IMR-90 (cell line): ENCODE data around the gene PCDHGC5. TPM values are rescaled to one million over a fixed set of nuclear protein-coding genes. Genes with fewer than 3 reads are reported as not detected.

Experiments used
- ATAC-seq: fragments of 200-7000 bp; cut with Tn5 transposase; 2 replicates; pipeline ENCODE4 v1.9.1; 2020; ENCODE audit warnings: low read depth, mild to moderate bottlenecking, moderate library complexity
- BruUV-seq: library from RNA; stranded (reverse); fragments of 400-500 nt; replicated peaks from 2 replicates; lab custom pipeline; 2021; lab: Mats Ljungman, UMichigan
- CTCF ChIA-PET: fragments of 300-600 bp; formaldehyde crosslinking; extraction: SDS; loops from one replicate; lab custom pipeline; 2021; ENCODE audit warnings: antibody characterized with exemption; lab: Yijun Ruan, JAX
- POLR2A ChIA-PET: fragments of 300-600 bp; sonication (Branson Sonifier 250); formaldehyde crosslinking; loops from one replicate; lab custom pipeline; 2022; ENCODE audit warnings: antibody characterized with exemption; ENCODE audit not compliant: unreplicated experiment; lab: Charles Lee
- DNase-seq: peaks from one replicate; pipeline ENCODE4 v3.0.0; 2013
- H2AFZ ChIP-seq: replicated peaks from 2 replicates; pipeline ENCODE3; 2013; ENCODE audit warnings: low read length, mild to moderate bottlenecking; ENCODE audit not compliant: poor library complexity
- H2AK5ac ChIP-seq: 2 replicates; pipeline ENCODE4 v1.6.1; 2013; ENCODE audit warnings: low read depth, low read length, inconsistent platforms
- H2AK9ac ChIP-seq: replicated peaks from 2 replicates; pipeline ENCODE3; 2013; ENCODE audit warnings: mild to moderate bottlenecking, low read depth, low read length, moderate library complexity; ENCODE audit not compliant: poor library complexity
- H2BK120ac ChIP-seq: 2 replicates; pipeline ENCODE4 v1.6.1; 2013; ENCODE audit warnings: low read depth, low read length, inconsistent platforms
- H2BK15ac ChIP-seq: 3 replicates; pipeline ENCODE4 v1.6.1; 2013; ENCODE audit warnings: low read depth, low read length, inconsistent platforms
- H2BK20ac ChIP-seq: 2 replicates; pipeline ENCODE4 v1.6.1; 2013; ENCODE audit warnings: low read depth, mild to moderate bottlenecking, inconsistent platforms, low read length, moderate library complexity
- H2BK5ac ChIP-seq: 2 replicates; pipeline ENCODE4 v1.6.1; 2013; ENCODE audit warnings: mild to moderate bottlenecking, low read depth, low read length, inconsistent platforms; ENCODE audit not compliant: poor library complexity, severe bottlenecking
- H3K14ac ChIP-seq: replicated peaks from 2 replicates; pipeline ENCODE4 v1.6.1; 2013; ENCODE audit warnings: low read depth, low read length, inconsistent platforms
- H3K18ac ChIP-seq: 2 replicates; pipeline ENCODE4 v1.6.1; 2013; ENCODE audit warnings: low read depth, low read length, control low read depth
- H3K23ac ChIP-seq: 2 replicates; pipeline ENCODE4 v1.6.1; 2013; ENCODE audit warnings: low read depth, low read length, inconsistent platforms
- H3K27ac ChIP-seq: 2 replicates; pipeline ENCODE4 v1.5.1; 2013; ENCODE audit warnings: mild to moderate bottlenecking, control low read depth, low read length; ENCODE audit not compliant: insufficient read depth
- H3K27me3 ChIP-seq: 2 replicates; pipeline ENCODE4 v1.6.1; 2013; ENCODE audit warnings: low read length; ENCODE audit not compliant: control insufficient read depth, insufficient read depth
- H3K36me3 ChIP-seq: 2 replicates; pipeline ENCODE4 v1.6.1; 2013; ENCODE audit warnings: low read length, mixed read lengths; ENCODE audit not compliant: control insufficient read depth, insufficient read depth
- H3K4ac ChIP-seq: 2 replicates; pipeline ENCODE4 v1.6.1; 2013; ENCODE audit warnings: low read depth, low read length, inconsistent platforms
- H3K4me1 ChIP-seq: 2 replicates; pipeline ENCODE4 v1.6.1; 2013; ENCODE audit warnings: low read length, mixed read lengths; ENCODE audit not compliant: control insufficient read depth, insufficient read depth
- H3K4me2 ChIP-seq: 2 replicates; pipeline ENCODE4 v1.6.1; 2013; ENCODE audit warnings: low read depth, mild to moderate bottlenecking, control low read depth, low read length, moderate library complexity
- H3K4me3 ChIP-seq: 2 replicates; pipeline ENCODE4 v1.5.1; 2013; ENCODE audit warnings: low read depth, mild to moderate bottlenecking, control low read depth, low read length, moderate library complexity; ENCODE audit not compliant: insufficient read depth
- H3K56ac ChIP-seq: 2 replicates; pipeline ENCODE4 v1.6.1; 2013; ENCODE audit warnings: low read length, inconsistent platforms; ENCODE audit not compliant: insufficient read depth; ENCODE audit errors: extremely low read depth
- H3K79me1 ChIP-seq, 2 experiments: 2 replicates each; pipeline ENCODE4 v1.6.1; 2013; ENCODE audit warnings: low read length in 2 of 2, inconsistent platforms in 1 of 2, low read depth in 1 of 2
- H3K9ac ChIP-seq: 2 replicates; pipeline ENCODE4 v1.6.1; 2013; ENCODE audit warnings: low read depth, low read length, control low read depth
- H3K9me1 ChIP-seq: 2 replicates; pipeline ENCODE4 v1.6.1; 2013; ENCODE audit warnings: low read length, inconsistent platforms; ENCODE audit not compliant: insufficient read depth
- H3K9me3 ChIP-seq: 2 replicates; pipeline ENCODE4 v1.6.1; 2013; ENCODE audit warnings: low read length; ENCODE audit not compliant: control insufficient read depth, insufficient read depth
- H4K20me1 ChIP-seq: 2 replicates; pipeline ENCODE4 v1.6.1; 2013; ENCODE audit warnings: low read length, inconsistent platforms; ENCODE audit not compliant: insufficient read depth
- H4K5ac ChIP-seq: 2 replicates; pipeline ENCODE4 v1.6.1; 2013; ENCODE audit warnings: mild to moderate bottlenecking, low read depth, low read length, control low read depth
- H4K8ac ChIP-seq, 2 experiments: 2 replicates each; pipeline ENCODE4 v1.6.1; 2013; ENCODE audit warnings: low read depth in 2 of 2, low read length in 2 of 2, control low read depth in 1 of 2, inconsistent platforms in 1 of 2
- H4K91ac ChIP-seq: 2 replicates; pipeline ENCODE4 v1.6.1; 2013; ENCODE audit warnings: low read depth, low read length, inconsistent platforms; ENCODE audit not compliant: insufficient read depth
- CHD1 ChIP-seq: IDR thresholded peaks from 2 replicates; pipeline ENCODE4 v1.6.1; 2012; ENCODE audit warnings: low read depth, low read length, improper control_type of control experiment
- FOS ChIP-seq: fragments of 150-350 bp; IDR thresholded peaks from 2 replicates; pipeline ENCODE4 v1.6.1; 2016; ENCODE audit warnings: low read depth, low read length
- MXI1 ChIP-seq: IDR thresholded peaks from 2 replicates; pipeline ENCODE4 v1.6.1; 2012; ENCODE audit warnings: low read depth, mild to moderate bottlenecking, low read length, moderate library complexity, borderline replicate concordance
- WGBS, 2 experiments: methylation state at CpG; one replicate each; pipeline versions ENCODE4 v1.1.5 to v1.1.7; 2013; ENCODE audit warnings: missing lambda C conversion rate in 2 of 2; ENCODE audit not compliant: insufficient read length in 1 of 2; ENCODE audit errors: extremely low coverage in 2 of 2; 5-methylcytosine and 5-hydroxymethylcytosine counted together
- dilution Hi-C: fragments of 300-500 bp; cut with HindIII; formaldehyde crosslinking; loops from one replicate; pipeline ENCODE4 v1.14.3; 2018; ENCODE audit warnings: low sequenced_read_pairs; ENCODE audit not compliant: unreplicated experiment
- in situ Hi-C: fragments of 300-500 bp; cut with MboI; formaldehyde crosslinking; loops from 3 replicates; pipeline ENCODE4 v1.14.3; 2019; ENCODE audit warnings: low sequenced_read_pairs, inconsistent platforms, mixed read lengths
- intact Hi-C: fragments of 100-400 bp; cut with micrococcal nuclease; formaldehyde crosslinking; loops from 2 replicates; pipeline ENCODE4 v1.10.0; 2022
- polyA plus RNA-seq, 3 experiments: library from polyadenylated mRNA; depleted of rRNA; stranded (reverse); fragments of >200 nt; gene quantifications; 2 replicates each; pipeline ENCODE4 v1.2.3, GENCODE V29; 2012; ENCODE audit warnings: low replicate concordance in 1 of 3
- total RNA-seq: library from RNA; depleted of rRNA; stranded (reverse); fragments of >200 nt; gene quantifications from 2 replicates; pipeline ENCODE4 v1.2.3, GENCODE V29; 2012

Gene PCDHGC5
- total and polyA plus RNA-seq, 2 of the 4 experiments (the other 2 are of a cell fraction): 2.9 to 3.8 TPM

DNA sequence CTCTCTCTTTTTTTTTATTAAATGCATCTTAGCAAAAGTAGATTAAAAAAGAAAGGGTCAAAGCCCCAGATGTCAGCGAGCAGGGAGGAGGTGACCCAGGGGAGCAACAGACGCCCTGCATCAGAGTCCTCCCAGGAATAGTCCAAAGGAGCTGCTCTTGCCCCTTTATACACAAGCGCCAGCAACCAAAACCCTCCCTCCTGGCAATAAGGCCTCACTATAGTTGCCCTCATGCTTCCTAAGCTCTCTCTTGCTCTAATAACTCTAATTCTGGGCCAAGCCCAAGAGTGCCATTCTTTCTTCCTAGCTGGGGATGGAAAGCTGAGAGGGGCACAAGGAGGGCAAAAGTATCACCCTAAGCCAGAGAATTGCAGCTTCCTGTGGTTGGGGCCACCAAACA is 26.3 kb downstream of the PCDHGC5 start:
- POLR2A ChIA-PET: interaction anchor here (0.5 kb wide), 1 partner anchor 475 kb away, joined by 5 read pairs; no protein-coding TSS in a partner anchor
- in situ Hi-C loops (no loop called here), intact Hi-C loops (no loop called here), dilution Hi-C loops (no loop called here)
- Histone ChIP-seq H3K4me1 (peaks cover 54% of the 10 kb centered on the region), H3K14ac (peak overlapping the region; percentile 92), H4K91ac (peak overlapping the region; percentile 32; the same call in 1 of the 2 replicates), H3K4me2 (no peak overlapping the region), H3K4me3 (no peak overlapping the region), H2BK5ac (no peak overlapping the region), H4K8ac (peak overlapping the region in 1 of 2 experiments; percentile 81; a peak in 1 of 4 replicates), H3K9me1 (peaks cover 38% of the 10 kb centered on the region), H3K9me3 (no peaks in the 10 kb centered on the region), H3K4ac (peak overlapping the region; percentile 96), H2BK120ac (peak overlapping the region; percentile 86; the same call in 1 of the 2 replicates), H3K27me3 (no peaks in the 10 kb centered on the region), H2AFZ (no peak overlapping the region), H3K18ac (peak overlapping the region; percentile 11; the same call in 1 of the 2 replicates), H3K79me1 (peaks cover 12 to 64% of the 10 kb centered on the region in 2 experiments), H3K23ac (peak overlapping the region; percentile 3; the same call in 1 of the 2 replicates), H2BK15ac (peak overlapping the region; percentile 46; the same call in 1 of the 3 replicates), H3K9ac (no peak overlapping the region), H3K36me3 (peaks cover 21% of the 10 kb centered on the region), H4K5ac (peak overlapping the region; percentile 36; the same call in 1 of the 2 replicates), H2AK5ac (peak overlapping the region; percentile 40; the same call in 1 of the 2 replicates), H4K20me1 (no peaks in the 10 kb centered on the region), H2BK20ac (no peak overlapping the region), H3K27ac (peak overlapping the region; percentile 26; the same call in 1 of the 2 replicates), H2AK9ac (peak overlapping the region; percentile 25), H3K56ac (no peak overlapping the region)
- BruUV-seq: TSS peak; percentile 86
- no peak for ATAC-seq
- CTCF ChIA-PET: interaction anchor here (1.6 kb wide), 1 partner anchor 40 kb away, joined by 6 read pairs; the partner anchor contains the start of gene PCDHGC3
- TF ChIP-seq CHD1 (no peak), MXI1 (no peak), FOS (no peak)
- no peak for DNase-seq
- 80% methylated on average over 1 of the region's 3 CpGs; no CpG with 5 or more reads in 1 of the 2 experiments for WGBS, 2 experiments
